Stimulated activated CD4-positive, alpha-beta T cell treated with anti-CD3 and anti-CD28 coated beads, TNF-alpha, amount 100 ng/mL, for 48 hours (primary cell): ENCODE measurements around the gene APOC3.
A peak's percentile ranks its signal among the peaks of the same experiment; 100 is the strongest.

ENCODE experiments used
- DNase-seq, 3 donors: peaks; one replicate each; pipeline ENCODE4 v3.0.0-alpha.2; 2020; ENCODE audit warnings: low read depth in 3 of 3

APOC3 gene

DNA sequence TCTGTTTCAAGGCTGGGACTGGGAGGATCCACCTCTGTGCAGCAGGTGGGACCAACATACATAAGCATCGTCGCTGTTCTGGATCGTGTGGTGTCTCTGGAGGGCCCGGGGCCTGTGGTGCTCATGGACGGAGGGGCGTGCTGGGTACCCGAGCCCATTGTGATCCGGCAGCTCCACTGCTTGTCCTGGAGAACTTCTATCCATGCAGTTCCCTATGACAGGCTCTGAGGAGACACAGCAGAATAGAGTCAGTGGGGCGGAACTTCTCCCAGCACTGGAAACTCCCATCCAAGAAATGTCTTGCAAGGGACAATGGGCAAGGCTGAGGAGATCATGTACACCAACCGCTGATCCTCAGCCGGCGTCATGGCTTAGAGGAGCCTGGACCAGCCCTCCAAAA lies 19.4 kb downstream of the APOC3 start:
- DNase-seq = no peak

DNA sequence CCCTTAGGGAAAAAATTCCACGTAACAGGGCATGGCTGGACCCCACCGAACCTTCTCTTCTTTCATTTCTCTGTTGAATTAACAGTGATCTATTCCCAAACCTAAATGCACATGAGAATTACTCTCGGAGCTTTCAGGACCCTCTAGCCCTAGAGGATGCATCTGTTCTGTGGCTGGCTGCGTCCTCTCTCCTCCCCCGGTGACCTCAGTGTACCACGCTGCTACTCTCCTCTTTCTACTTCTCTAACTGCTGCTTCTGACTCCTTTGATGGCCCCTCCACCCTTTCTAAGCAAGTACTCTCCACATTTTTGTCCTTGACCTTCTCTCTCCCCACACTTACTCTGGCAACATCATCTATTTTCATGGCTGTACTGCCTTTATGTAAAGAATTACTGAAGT lies 19.8 kb downstream of the APOC3 start:
- no peak for DNase-seq

- DNase-seq = peak in 1 of 3 donors; percentile 31
These were observed 21.9 kb downstream of the APOC3 start for GRCh38 chr11:116851626-116852025.

DNA sequence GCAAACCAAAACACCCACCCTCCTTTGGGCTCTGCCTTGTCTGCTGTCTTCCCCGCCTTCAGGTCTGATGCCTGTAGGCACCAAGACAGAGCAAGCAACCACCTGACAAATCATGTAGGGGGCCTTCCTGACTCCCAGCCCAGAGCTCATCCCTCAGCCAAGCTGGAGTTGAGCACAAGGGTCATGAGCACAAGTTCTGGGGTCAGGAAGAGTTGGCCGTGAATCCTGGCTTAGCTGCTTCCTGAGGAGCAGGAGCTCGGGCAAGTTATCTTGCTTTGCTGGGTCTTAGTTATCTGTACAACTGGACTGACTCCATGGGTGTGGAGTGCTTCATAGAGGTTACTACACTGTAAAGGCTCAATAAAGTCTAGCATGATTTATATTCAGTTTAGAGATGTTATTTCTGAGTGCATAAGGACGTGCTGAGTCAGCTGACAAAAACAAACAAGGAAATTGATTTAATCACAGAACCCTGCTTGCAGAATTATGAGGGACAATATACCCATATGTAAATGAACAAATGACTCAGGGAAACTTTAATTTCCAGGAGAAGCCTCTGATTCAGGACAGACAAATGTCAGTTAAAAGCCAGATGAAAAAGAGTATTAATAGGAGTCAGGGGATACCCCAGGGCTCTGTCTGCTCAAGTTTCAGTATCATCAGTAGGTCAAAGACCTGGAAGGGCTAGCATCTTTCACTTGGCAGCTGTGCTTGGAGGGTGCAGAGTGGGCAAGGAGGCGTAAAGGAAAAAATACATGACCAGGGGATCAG lies 22.7 kb downstream of the APOC3 start:
- no peak for DNase-seq

GRCh38 chr11:116853461-116854073 lies 23.9 kb downstream of the APOC3 start:
- peak; percentile 37 to 52 (median 49) for DNase-seq

GRCh38 chr11:116855413-116855812 lies 25.7 kb downstream of the APOC3 start:
- no peak for DNase-seq

DNA sequence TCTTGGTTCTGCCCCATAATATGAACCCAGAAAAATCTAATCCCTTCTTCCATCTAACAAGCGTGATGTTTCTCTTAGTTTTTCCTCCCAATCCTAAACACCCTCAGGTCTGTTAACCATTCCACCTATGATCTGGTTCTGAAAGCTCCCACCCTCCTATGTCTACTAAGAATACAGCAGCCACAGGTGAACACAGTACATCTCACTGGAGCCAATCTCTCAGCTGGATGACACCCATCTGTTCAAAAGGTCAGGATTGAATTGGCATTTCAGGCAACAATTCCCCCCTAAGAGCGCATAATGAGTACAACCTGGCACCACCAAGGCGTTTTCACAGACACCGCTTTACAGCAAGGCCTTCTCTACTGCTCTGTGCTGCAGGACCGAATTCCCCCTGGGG lies 26.7 kb downstream of the APOC3 start:
- no peak for DNase-seq

- DNase-seq = no peak
These were observed 27.6 kb downstream of the APOC3 start for GRCh38 chr11:116857316-116857715.

- no peak for DNase-seq
These were observed 28.2 kb downstream of the APOC3 start for GRCh38 chr11:116857936-116858335.

GRCh38 chr11:116859175-116859574 lies 29.5 kb downstream of the APOC3 start:
- no peak for DNase-seq

- no peak for DNase-seq
These were observed 30.6 kb downstream of the APOC3 start for GRCh38 chr11:116860303-116860702.

GRCh38 chr11:116861539-116861938 lies 31.8 kb downstream of the APOC3 start:
- no peak for DNase-seq

- DNase-seq = no peak
These were observed 32.5 kb downstream of the APOC3 start for GRCh38 chr11:116862185-116862584.

GRCh38 chr11:116862951-116863350 lies 33.2 kb downstream of the APOC3 start:
- DNase-seq = no peak

- DNase-seq = no peak
These were observed 34.8 kb downstream of the APOC3 start for GRCh38 chr11:116864531-116864930.

- no peak for DNase-seq
These were observed 36.0 kb downstream of the APOC3 start for GRCh38 chr11:116865696-116866095.

DNA sequence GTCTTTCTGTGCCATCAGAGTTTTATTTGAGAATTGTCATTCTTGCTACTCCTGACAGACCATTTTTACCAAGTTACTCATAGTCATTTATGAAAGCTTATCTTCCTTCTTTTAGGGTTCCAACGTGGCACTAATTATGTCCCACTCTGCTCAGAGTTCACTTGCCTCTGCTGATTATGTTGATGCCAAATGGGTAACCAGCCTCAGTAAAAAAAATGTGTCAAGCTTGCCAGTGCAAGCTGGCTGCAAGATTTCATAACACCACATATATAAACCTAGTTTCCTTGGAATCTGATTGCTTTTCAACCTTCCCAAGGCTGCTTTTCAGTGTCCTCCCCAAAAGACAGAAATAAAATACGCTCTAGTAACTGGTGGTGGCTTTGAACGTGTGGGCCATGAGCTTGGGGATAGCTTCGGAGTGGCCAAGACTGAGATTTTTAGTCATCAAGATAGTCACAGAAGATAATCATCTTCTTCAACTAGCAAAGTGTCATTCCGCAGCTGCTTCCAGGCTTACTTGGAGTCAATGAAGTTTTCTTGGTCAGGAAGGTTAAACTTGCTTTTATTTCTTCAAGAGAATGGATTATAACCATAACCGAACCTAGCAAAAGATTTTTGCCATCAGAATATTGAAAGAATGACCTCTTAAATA lies 37.2 kb downstream of the APOC3 start:
- no peak for DNase-seq

DNA sequence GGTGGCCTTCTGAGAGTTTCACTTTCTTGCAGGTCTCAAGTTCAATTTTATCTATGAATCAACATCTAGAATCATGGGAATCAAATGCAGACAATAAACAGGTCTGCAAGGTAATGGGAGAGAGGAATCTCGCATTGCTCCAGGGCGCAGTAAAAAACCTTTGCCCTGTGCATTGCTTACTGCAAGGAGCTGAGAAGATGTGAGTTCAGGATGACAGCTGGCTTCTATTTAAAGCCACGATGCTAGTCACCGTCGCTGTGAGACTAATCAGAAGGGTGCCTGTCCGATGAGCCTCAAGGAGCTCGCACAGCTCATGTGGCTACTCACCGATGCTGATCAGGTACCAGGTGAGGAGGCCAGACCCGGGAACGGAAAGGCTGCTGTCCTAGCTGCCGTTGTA lies 37.9 kb downstream of the APOC3 start:
- DNase-seq = no peak

GRCh38 chr11:116868066-116868465 lies 38.4 kb downstream of the APOC3 start:
- DNase-seq = no peak

DNA sequence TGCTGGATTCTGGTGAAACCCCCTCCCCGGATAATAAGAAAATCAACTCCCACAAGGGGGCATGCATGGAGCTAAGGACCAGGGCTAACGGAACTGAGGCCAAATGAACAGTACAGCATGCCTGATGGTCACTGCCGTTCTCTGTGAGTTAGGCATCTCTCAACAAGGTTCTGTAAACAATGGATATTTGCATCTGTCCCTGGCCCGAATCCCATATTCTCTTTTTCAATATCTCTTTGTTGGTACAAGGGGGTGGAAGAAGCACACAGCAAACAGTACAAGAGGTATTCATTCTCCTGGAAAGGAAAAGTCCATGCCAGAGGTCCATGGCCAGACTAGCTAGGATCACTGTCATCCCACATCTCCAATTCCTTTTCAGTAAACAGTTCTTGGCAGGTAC lies 39.9 kb downstream of the APOC3 start:
- no peak for DNase-seq

- DNase-seq = no peak
These were observed 40.3 kb downstream of the APOC3 start for GRCh38 chr11:116870054-116870453.

DNA sequence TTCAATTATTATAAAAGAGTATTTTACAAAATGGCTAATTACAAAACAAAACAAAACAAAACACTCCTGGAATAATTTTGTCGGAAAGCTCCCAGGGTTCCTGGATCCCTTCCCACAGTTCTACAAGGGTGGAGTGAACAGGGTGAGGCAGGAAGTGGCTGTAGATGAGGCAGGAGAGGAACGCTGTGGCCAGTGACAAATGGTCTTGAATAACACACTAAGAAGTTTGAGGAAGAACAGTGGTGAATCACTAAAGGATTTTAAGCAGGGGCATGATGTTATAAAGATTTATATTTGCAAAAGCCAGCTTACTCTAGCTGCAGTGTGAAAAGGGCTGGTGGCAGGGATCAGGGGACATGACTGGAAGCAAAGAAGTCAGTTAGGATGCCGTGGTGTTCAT lies 41.5 kb downstream of the APOC3 start:
- DNase-seq = no peak

DNA sequence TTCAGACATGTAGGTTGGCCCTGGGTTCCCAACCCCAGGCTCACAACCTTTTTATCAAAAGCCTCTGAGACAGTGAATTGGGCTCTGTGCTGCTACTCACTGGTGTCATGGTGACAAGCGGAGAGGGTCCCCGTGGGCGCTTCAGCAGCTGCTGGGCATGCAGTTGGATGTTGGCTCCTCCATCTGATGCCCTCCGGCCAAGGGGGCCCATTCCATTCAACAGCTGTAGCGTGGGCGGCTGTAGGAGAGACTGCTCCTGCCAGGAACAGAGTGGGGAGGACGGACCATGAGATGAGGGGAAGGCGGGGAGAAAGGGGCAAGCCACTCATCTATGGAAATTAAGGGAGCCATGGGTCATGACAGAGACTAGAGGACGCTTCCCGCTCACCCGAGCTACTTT lies 43.7 kb downstream of the APOC3 start:
- no peak for DNase-seq
